ENCODE measurements around the gene ARID3C.

ARID3C gene

GRCh38 chr9:34606905-34607304, 22.0 kb downstream of the ARID3C start:
- TF ChIP-seq CTCF (IDR thresholded peaks at IDR 0.05; ENCODE audit: insufficient read depth, low read depth, low read length, missing control alignments), result no peak
- no peak for DNase-seq (ENCODE audit: low read depth)
- no peak overlapping the region for H3K4me3 ChIP-seq (ENCODE audit: low read depth, low read length)

- TF ChIP-seq CTCF (IDR thresholded peaks at IDR 0.05; ENCODE audit: insufficient read depth, low read depth, low read length, missing control alignments), result no peak
- DNase-seq (ENCODE audit: low read depth), result no peak
- no peak overlapping the region for H3K4me3 ChIP-seq (ENCODE audit: low read depth, low read length)
Measured at GRCh38 chr9:34606190-34606589, 22.7 kb downstream of the ARID3C start.

- DNase-seq (ENCODE audit: low read depth), result peak; percentile 79
- TF ChIP-seq CTCF (IDR thresholded peaks at IDR 0.05; ENCODE audit: insufficient read depth, low read depth, low read length, missing control alignments), result peak; percentile 88
- no peak overlapping the region for H3K4me3 ChIP-seq (ENCODE audit: low read depth, low read length)
Measured at GRCh38 chr9:34603610-34604231, 25.1 kb downstream of the ARID3C start.

GRCh38 chr9:34601937-34602573, 26.8 kb downstream of the ARID3C start:
- no peak for TF ChIP-seq CTCF (IDR thresholded peaks at IDR 0.05; ENCODE audit: insufficient read depth, low read depth, low read length, missing control alignments)
- no peak for DNase-seq (ENCODE audit: low read depth)
- H3K4me3 ChIP-seq (ENCODE audit: low read depth, low read length), result no peak overlapping the region

- no peak for TF ChIP-seq CTCF (IDR thresholded peaks at IDR 0.05; ENCODE audit: insufficient read depth, low read depth, low read length, missing control alignments)
- DNase-seq (ENCODE audit: low read depth), result no peak
- H3K4me3 ChIP-seq (ENCODE audit: low read depth, low read length), result no peak overlapping the region
Measured at GRCh38 chr9:34600908-34601307, 28.0 kb downstream of the ARID3C start.

- DNase-seq (ENCODE audit: low read depth), result no peak
- no peak for TF ChIP-seq CTCF (IDR thresholded peaks at IDR 0.05; ENCODE audit: insufficient read depth, low read depth, low read length, missing control alignments)
Measured at GRCh38 chr9:34599546-34599945, 29.3 kb downstream of the ARID3C start.

GRCh38 chr9:34594177-34594576, 34.7 kb downstream of the ARID3C start:
- H3K4me3 ChIP-seq (ENCODE audit: low read depth, low read length), result no peak overlapping the region
- no peak for DNase-seq (ENCODE audit: low read depth)
- no peak for TF ChIP-seq CTCF (IDR thresholded peaks at IDR 0.05; ENCODE audit: insufficient read depth, low read depth, low read length, missing control alignments)

More at GRCh38 chr9:34599546-34599945, 29.3 kb downstream of the ARID3C start:
- no peak overlapping the region for H3K4me3 ChIP-seq (ENCODE audit: low read depth, low read length)
